A549 (cell line): ENCODE results near the gene THBS3. TPM values are rescaled to one million over a fixed set of nuclear protein-coding genes. Genes with fewer than 3 reads are reported as not detected.

Source experiments
- ATAC-seq, 2 experiments: fragments of 200-7000 bp in 1 of 2; fragments of >200 bp in 1 of 2; cut with Nextera tagmentation in 1 of 2; cut with Tn5 transposase in 1 of 2; 3 replicates each; pipeline versions ENCODE4 v1.8.0 to v1.9.1; 2018 to 2020; ENCODE audit warnings: mild to moderate bottlenecking in 1 of 2, moderate library complexity in 1 of 2
- CTCF ChIA-PET: fragments of 300-600 bp; sonication (Branson Sonifier 250); formaldehyde crosslinking; extraction: SDS; loops from one replicate; lab custom pipeline; 2021; ENCODE audit warnings: antibody characterized with exemption, inconsistent platforms; lab: Yijun Ruan, JAX
- POLR2A ChIA-PET: fragments of 350-600 bp; formaldehyde crosslinking; extraction: SDS; loops from one replicate; lab custom pipeline; 2021; ENCODE audit warnings: antibody characterized with exemption, inconsistent platforms; lab: Yijun Ruan, JAX
- DNase-seq, 2 experiments: peaks; one replicate each; pipeline versions ENCODE4 v3.0.0 to v3.0.0-alpha.2; 2011 to 2016; ENCODE audit warnings: low read depth in 1 of 2, low spot score in 1 of 2
- FAIRE-seq: peaks from 2 replicates; lab custom pipeline; 2011; peaks lifted over from hg19 to GRCh38; lab: Jason Lieb, UNC
- H3K27ac ChIP-seq, 2 experiments: fragments of >200 bp; sonication (Bioruptor Twin); formaldehyde crosslinking; 3 replicates each; pipeline ENCODE4 v1.5.1; 2016 to 2017
- H3K4me1 ChIP-seq: fragments of >200 bp; sonication (Bioruptor Twin); formaldehyde crosslinking; 3 replicates; pipeline ENCODE4 v1.6.1; 2016
- H3K4me2 ChIP-seq: fragments of >200 bp; sonication (Bioruptor Twin); formaldehyde crosslinking; 3 replicates; pipeline ENCODE4 v1.6.1; 2016
- H3K4me3 ChIP-seq: fragments of >200 bp; sonication (Bioruptor Twin); formaldehyde crosslinking; 3 replicates; pipeline ENCODE4 v1.5.1; 2016
- H3K9me3 ChIP-seq: fragments of >200 bp; sonication (Bioruptor Twin); formaldehyde crosslinking; 3 replicates; pipeline ENCODE4 v1.6.1; 2016
- CBX2 ChIP-seq: fragments of 200-600 bp; sonication (generic); IDR thresholded peaks from 2 replicates; pipeline ENCODE4 v1.6.1; 2016; ENCODE audit warnings: low read depth, mild to moderate bottlenecking, borderline replicate concordance
- CBX8 ChIP-seq: fragments of 200-600 bp; sonication (generic); IDR thresholded peaks from 2 replicates; pipeline ENCODE4 v1.6.1; 2016
- CHD2 ChIP-seq: fragments of 150-350 bp; IDR thresholded peaks from 2 replicates; pipeline ENCODE4 v1.6.1; 2014; ENCODE audit warnings: low read length; ENCODE audit not compliant: partially characterized antibody
- CHD4 ChIP-seq: fragments of 200-600 bp; sonication (generic); IDR thresholded peaks from 2 replicates; pipeline ENCODE4 v1.6.1; 2016; ENCODE audit warnings: antibody characterized with exemption, mild to moderate bottlenecking, borderline replicate concordance
- EP300 ChIP-seq, 2 experiments: fragments of >200 bp; sonication (Bioruptor Twin); formaldehyde crosslinking; IDR thresholded peaks; 2 replicates in 1 of 2; 3 replicates in 1 of 2; pipeline ENCODE4 v1.6.1; 2016 to 2017
- ESRRA ChIP-seq: fragments of 150-350 bp; IDR thresholded peaks from 2 replicates; pipeline ENCODE4 v1.6.1; 2014; ENCODE audit warnings: mild to moderate bottlenecking, low read length, borderline replicate concordance
- FOSB ChIP-seq: fragments of 250-450 bp; sonication (Bioruptor Pico); IDR thresholded peaks from 2 replicates; pipeline ENCODE4 v1.5.0; 2020; ENCODE audit warnings: mild to moderate bottlenecking, moderate library complexity
- FOXS1 ChIP-seq: fragments of 250-450 bp; sonication (Bioruptor Pico); IDR thresholded peaks from 2 replicates; pipeline ENCODE4 v1.5.0; 2020; ENCODE audit warnings: mild to moderate bottlenecking, moderate library complexity
- GATA3 ChIP-seq: IDR thresholded peaks from 2 replicates; pipeline ENCODE4 v1.6.1; 2012; ENCODE audit warnings: borderline replicate concordance
- JUN ChIP-seq, 2 experiments: fragments of >200 bp; sonication (Bioruptor Twin); formaldehyde crosslinking; IDR thresholded peaks; 2 replicates in 1 of 2; 3 replicates in 1 of 2; pipeline ENCODE4 v1.6.1; 2016 to 2017
- JUNB ChIP-seq: fragments of >200 bp; sonication (Bioruptor Twin); formaldehyde crosslinking; IDR thresholded peaks from 2 replicates; pipeline ENCODE4 v1.6.1; 2016
- KDM5A ChIP-seq: fragments of 200-600 bp; sonication (generic); IDR thresholded peaks from 2 replicates; pipeline ENCODE4 v1.6.1; 2016; ENCODE audit warnings: antibody characterized with exemption, mild to moderate bottlenecking
- MAZ ChIP-seq: fragments of 150-350 bp; IDR thresholded peaks from 2 replicates; pipeline ENCODE4 v1.6.1; 2014; ENCODE audit warnings: antibody characterized with exemption, low read depth, low read length, borderline replicate concordance
- MYC ChIP-seq: IDR thresholded peaks from 2 replicates; pipeline ENCODE4 v1.6.1; 2012; ENCODE audit warnings: mild to moderate bottlenecking, inconsistent platforms, low read length, improper control_type of control experiment, borderline replicate concordance
- PHF8 ChIP-seq: fragments of 200-600 bp; sonication (generic); IDR thresholded peaks from 2 replicates; pipeline ENCODE4 v1.6.1; 2016; ENCODE audit warnings: low read depth, mild to moderate bottlenecking, antibody characterized with exemption, moderate library complexity, borderline replicate concordance
- POLR2A ChIP-seq: IDR thresholded peaks from 2 replicates; pipeline ENCODE4 v1.6.1; 2012; ENCODE audit warnings: mild to moderate bottlenecking, low read length
- RAD21 ChIP-seq, 2 experiments: fragments of >200 bp in 1 of 2; sonication (Bioruptor Twin) in 1 of 2; formaldehyde crosslinking in 1 of 2; IDR thresholded peaks in 1 of 2; conservative IDR thresholded peaks in 1 of 2; 2 replicates in 1 of 2; 3 replicates in 1 of 2; pipeline ENCODE4 v1.6.1; 2012 to 2018; ENCODE audit warnings: inconsistent platforms in 1 of 2
- RARB ChIP-seq: fragments of 250-450 bp; sonication (Bioruptor Pico); IDR thresholded peaks from 2 replicates; pipeline ENCODE4 v1.8.0; 2021; ENCODE audit warnings: mild to moderate bottlenecking, moderate library complexity
- SMC3 ChIP-seq: fragments of >200 bp; sonication (Bioruptor Twin); formaldehyde crosslinking; IDR thresholded peaks from 3 replicates; pipeline ENCODE4 v1.6.1; 2018; ENCODE audit warnings: inconsistent platforms
- SREBF2 ChIP-seq: fragments of 450-650 bp; IDR thresholded peaks from 2 replicates; pipeline ENCODE4 v1.6.1; 2014; ENCODE audit warnings: mild to moderate bottlenecking, moderate library complexity
- TFCP2L1 ChIP-seq: fragments of 250-450 bp; sonication (Bioruptor Pico); IDR thresholded peaks from 2 replicates; pipeline ENCODE4 v1.5.0; 2021; ENCODE audit warnings: mild to moderate bottlenecking
- ZC3H11A ChIP-seq: fragments of 450-650 bp; IDR thresholded peaks from 2 replicates; pipeline ENCODE4 v1.6.1; 2014; ENCODE audit warnings: antibody characterized with exemption, mild to moderate bottlenecking
- ZFP36 ChIP-seq: fragments of 450-650 bp; IDR thresholded peaks from 2 replicates; pipeline ENCODE4 v1.6.1; 2014; ENCODE audit warnings: borderline replicate concordance; ENCODE audit not compliant: partially characterized antibody
- ZNF302 ChIP-seq: fragments of 250-450 bp; sonication (Bioruptor Pico); IDR thresholded peaks from 2 replicates; pipeline ENCODE4 v1.9.0; 2021; ENCODE audit warnings: inconsistent platforms, mild to moderate bottlenecking, moderate library complexity
- WGBS: methylation state at CpG from one replicate; pipeline ENCODE4 v1.1.6; 2017; ENCODE audit errors: missing lambda C conversion rate; 5-methylcytosine and 5-hydroxymethylcytosine counted together
- polyA plus RNA-seq, 4 experiments: library from polyadenylated mRNA; depleted of rRNA in 3 of 4; stranded (reverse); fragments of >200 nt; fragmentation: RNase III in 1 of 4; extraction: RNeasy Plus Mini Kit Qiagen cat#74134 plus additional on column Dnase treatment in 1 of 4; gene quantifications; 2 replicates in 3 of 4; 3 replicates in 1 of 4; pipeline ENCODE4 v1.2.3, GENCODE V29; 2011 to 2017
- TF ChIP-seq, protein P1 (sequence below): IDR thresholded peaks from 2 replicates; pipeline ENCODE4 v1.6.1; 2012; ENCODE audit warnings: low read depth, borderline replicate concordance
- TF ChIP-seq, protein P2 (sequence below): IDR thresholded peaks from 2 replicates; pipeline ENCODE4 v1.6.1; 2012
- TF ChIP-seq, protein P3 (sequence below): fragments of >200 bp; sonication (Bioruptor Twin); formaldehyde crosslinking; IDR thresholded peaks from 3 replicates; pipeline ENCODE4 v1.5.1; 2016
- TF ChIP-seq, protein P4 (sequence below): fragments of 200-600 bp; sonication (generic); IDR thresholded peaks from 2 replicates; pipeline ENCODE4 v1.6.1; 2016; ENCODE audit warnings: antibody characterized with exemption, mild to moderate bottlenecking, moderate library complexity
- TF ChIP-seq, protein P5 (sequence below): fragments of 250-450 bp; sonication (Bioruptor Pico); IDR thresholded peaks from 2 replicates; pipeline ENCODE4 v1.5.0; 2021; ENCODE audit warnings: mild to moderate bottlenecking, moderate library complexity, borderline replicate concordance
- TF ChIP-seq, protein P6 (sequence below): fragments of 250-450 bp; sonication (Bioruptor Pico); IDR thresholded peaks from 2 replicates; pipeline ENCODE4 v1.5.0; 2020; ENCODE audit warnings: low read depth, mild to moderate bottlenecking, moderate library complexity

THBS3 gene
- polyA plus RNA-seq, 2 of the 4 experiments (the other 2 are of a cell fraction): 12.1 to 13.8 TPM

DNA sequence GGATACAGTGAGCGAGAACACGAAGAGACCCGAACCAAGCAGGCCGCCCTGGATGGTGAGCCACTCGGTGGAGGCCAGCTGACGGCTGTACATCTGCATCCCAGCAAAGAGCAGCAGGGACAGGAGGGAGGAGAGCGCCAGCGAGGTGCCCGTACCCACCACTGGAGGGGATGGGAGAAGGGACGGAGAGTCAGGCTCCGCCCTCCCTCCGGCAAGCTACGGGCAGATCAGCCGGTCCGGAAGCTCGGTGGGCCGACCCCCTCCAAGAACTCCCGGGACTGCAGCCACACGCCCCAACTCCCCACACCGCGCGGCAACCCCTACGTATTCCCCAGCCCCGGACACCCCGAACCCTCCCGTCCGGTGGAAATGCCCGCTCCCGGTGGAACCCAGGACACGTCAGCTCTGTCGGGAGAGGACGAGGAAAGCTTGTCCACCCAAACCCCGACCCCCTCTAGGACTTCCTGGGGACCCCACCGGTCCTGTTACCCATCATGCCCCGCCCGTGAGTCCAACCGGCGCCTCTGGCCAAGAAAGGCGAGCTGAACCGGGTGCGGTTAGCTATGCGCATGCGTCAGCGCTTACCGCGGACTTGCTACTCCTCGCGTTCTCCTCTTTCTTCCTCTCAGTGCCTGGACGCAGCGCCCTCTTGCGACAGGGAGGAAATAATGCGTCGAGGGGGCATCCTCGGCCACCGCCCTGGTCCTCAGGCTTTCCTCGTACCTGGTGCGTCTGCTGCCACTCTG is 34.8 kb downstream of the THBS3 start, which contains the start of gene KRTCAP2:
KRTCAP2 (minus strand) TSS at position 573 of the 746 bp plus-strand sequence; CDS start at position 493, 80 bp downstream.
- Histone ChIP-seq H3K9me3 (no peaks in the 10 kb centered on the region), H3K4me3 (peak within 1 kb of the TSS; percentile 80), H3K4me2 (peak within 1 kb of the TSS; percentile 95), H3K27ac (peak within 1 kb of the TSS; percentile 93 to 99), H3K4me1 (peaks cover 21% of the 10 kb centered on the region)
- FAIRE-seq (peak; percentile 74), DNase-seq (peak; percentile 97), ATAC-seq (peak; percentile 55 to 85)
- no peak for TF ChIP-seq CBX8
- TF ChIP-seq TFCP2L1 (CRISPR knock-in tag): no peak
- no peak for TF ChIP-seq ZNF302 (CRISPR knock-in tag)
- TF ChIP-seq FOSB: no peak
- TF ChIP-seq, protein P1, sequence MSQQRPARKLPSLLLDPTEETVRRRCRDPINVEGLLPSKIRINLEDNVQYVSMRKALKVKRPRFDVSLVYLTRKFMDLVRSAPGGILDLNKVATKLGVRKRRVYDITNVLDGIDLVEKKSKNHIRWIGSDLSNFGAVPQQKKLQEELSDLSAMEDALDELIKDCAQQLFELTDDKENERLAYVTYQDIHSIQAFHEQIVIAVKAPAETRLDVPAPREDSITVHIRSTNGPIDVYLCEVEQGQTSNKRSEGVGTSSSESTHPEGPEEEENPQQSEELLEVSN: no peak
- no peak for TF ChIP-seq CHD4
- peak; percentile 71 for TF ChIP-seq POLR2A
- peak in 1 of 2 experiments; percentile 83; a peak in 4 of 5 replicates for TF ChIP-seq JUN (IDR thresholded peaks at IDR 0.05)
- TF ChIP-seq SMC3: peak; percentile 35; the same call in 2 of the 3 replicates
- TF ChIP-seq, protein P2, sequence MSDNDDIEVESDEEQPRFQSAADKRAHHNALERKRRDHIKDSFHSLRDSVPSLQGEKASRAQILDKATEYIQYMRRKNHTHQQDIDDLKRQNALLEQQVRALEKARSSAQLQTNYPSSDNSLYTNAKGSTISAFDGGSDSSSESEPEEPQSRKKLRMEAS: peak; percentile 55; the same call in 1 of the 2 replicates
- TF ChIP-seq, protein P3, sequence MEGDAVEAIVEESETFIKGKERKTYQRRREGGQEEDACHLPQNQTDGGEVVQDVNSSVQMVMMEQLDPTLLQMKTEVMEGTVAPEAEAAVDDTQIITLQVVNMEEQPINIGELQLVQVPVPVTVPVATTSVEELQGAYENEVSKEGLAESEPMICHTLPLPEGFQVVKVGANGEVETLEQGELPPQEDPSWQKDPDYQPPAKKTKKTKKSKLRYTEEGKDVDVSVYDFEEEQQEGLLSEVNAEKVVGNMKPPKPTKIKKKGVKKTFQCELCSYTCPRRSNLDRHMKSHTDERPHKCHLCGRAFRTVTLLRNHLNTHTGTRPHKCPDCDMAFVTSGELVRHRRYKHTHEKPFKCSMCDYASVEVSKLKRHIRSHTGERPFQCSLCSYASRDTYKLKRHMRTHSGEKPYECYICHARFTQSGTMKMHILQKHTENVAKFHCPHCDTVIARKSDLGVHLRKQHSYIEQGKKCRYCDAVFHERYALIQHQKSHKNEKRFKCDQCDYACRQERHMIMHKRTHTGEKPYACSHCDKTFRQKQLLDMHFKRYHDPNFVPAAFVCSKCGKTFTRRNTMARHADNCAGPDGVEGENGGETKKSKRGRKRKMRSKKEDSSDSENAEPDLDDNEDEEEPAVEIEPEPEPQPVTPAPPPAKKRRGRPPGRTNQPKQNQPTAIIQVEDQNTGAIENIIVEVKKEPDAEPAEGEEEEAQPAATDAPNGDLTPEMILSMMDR: peak; percentile 90
- peak in 1 of 2 experiments; percentile 10; a peak in 1 of 5 replicates for TF ChIP-seq RAD21 (conservative IDR thresholded peaks at IDR 0.05 in 1 of 2, IDR thresholded peaks at IDR 0.05 in 1 of 2)
- peak; percentile 74 for TF ChIP-seq PHF8
- TF ChIP-seq KDM5A: peak; percentile 39; the same call in 1 of the 2 replicates
- TF ChIP-seq ESRRA: no peak
- TF ChIP-seq, protein P4, sequence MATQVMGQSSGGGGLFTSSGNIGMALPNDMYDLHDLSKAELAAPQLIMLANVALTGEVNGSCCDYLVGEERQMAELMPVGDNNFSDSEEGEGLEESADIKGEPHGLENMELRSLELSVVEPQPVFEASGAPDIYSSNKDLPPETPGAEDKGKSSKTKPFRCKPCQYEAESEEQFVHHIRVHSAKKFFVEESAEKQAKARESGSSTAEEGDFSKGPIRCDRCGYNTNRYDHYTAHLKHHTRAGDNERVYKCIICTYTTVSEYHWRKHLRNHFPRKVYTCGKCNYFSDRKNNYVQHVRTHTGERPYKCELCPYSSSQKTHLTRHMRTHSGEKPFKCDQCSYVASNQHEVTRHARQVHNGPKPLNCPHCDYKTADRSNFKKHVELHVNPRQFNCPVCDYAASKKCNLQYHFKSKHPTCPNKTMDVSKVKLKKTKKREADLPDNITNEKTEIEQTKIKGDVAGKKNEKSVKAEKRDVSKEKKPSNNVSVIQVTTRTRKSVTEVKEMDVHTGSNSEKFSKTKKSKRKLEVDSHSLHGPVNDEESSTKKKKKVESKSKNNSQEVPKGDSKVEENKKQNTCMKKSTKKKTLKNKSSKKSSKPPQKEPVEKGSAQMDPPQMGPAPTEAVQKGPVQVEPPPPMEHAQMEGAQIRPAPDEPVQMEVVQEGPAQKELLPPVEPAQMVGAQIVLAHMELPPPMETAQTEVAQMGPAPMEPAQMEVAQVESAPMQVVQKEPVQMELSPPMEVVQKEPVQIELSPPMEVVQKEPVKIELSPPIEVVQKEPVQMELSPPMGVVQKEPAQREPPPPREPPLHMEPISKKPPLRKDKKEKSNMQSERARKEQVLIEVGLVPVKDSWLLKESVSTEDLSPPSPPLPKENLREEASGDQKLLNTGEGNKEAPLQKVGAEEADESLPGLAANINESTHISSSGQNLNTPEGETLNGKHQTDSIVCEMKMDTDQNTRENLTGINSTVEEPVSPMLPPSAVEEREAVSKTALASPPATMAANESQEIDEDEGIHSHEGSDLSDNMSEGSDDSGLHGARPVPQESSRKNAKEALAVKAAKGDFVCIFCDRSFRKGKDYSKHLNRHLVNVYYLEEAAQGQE: no peak
- TF ChIP-seq EP300 (IDR thresholded peaks at IDR 0.05): no peak
- TF ChIP-seq MYC: 0 out of 2 replicates have a peak, but pooled peaks have one; percentile 50
- TF ChIP-seq FOXS1 (CRISPR knock-in tag): no peak
- TF ChIP-seq, protein P5, sequence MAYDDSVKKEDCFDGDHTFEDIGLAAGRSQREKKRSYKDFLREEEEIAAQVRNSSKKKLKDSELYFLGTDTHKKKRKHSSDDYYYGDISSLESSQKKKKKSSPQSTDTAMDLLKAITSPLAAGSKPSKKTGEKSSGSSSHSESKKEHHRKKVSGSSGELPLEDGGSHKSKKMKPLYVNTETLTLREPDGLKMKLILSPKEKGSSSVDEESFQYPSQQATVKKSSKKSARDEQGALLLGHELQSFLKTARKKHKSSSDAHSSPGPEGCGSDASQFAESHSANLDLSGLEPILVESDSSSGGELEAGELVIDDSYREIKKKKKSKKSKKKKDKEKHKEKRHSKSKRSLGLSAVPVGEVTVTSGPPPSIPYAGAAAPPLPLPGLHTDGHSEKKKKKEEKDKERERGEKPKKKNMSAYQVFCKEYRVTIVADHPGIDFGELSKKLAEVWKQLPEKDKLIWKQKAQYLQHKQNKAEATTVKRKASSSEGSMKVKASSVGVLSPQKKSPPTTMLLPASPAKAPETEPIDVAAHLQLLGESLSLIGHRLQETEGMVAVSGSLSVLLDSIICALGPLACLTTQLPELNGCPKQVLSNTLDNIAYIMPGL: no peak
- TF ChIP-seq ZFP36: no peak
- TF ChIP-seq SREBF2: no peak
- no peak for TF ChIP-seq ZC3H11A
- TF ChIP-seq CHD2: peak; percentile 47
- TF ChIP-seq RARB: no peak
- TF ChIP-seq GATA3: no peak
- TF ChIP-seq, protein P6, sequence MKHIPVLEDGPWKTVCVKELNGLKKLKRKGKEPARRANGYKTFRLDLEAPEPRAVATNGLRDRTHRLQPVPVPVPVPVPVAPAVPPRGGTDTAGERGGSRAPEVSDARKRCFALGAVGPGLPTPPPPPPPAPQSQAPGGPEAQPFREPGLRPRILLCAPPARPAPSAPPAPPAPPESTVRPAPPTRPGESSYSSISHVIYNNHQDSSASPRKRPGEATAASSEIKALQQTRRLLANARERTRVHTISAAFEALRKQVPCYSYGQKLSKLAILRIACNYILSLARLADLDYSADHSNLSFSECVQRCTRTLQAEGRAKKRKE (CRISPR knock-in tag): no peak
- TF ChIP-seq CBX2: no peak
- TF ChIP-seq MAZ: peak; percentile 87; the same call in 1 of the 2 replicates
- TF ChIP-seq JUNB: no peak
- WGBS: under 1% methylated on average over 46 of the region's 57 CpGs
- ChIA-PET CTCF (interaction anchor here (0.6 to 15.2 kb wide), 41 partner anchors 9 to 874 kb away, joined by 3 to 384 read pairs (median 5); partner anchors contain the start of genes ADAM15, EFNA1, EFNA4 and MTX1), POLR2A (interaction anchor here (0.8 to 4.4 kb wide), 9 partner anchors 21 to 110 kb away, joined by 3 to 54 read pairs (median 4); partner anchors contain the start of genes EFNA4, SLC50A1 and THBS3)
